ENCODE results near the gene ERRFI1.

- no peak for TF ChIP-seq CTCF (IDR thresholded peaks at IDR 0.05)
- no peak for TF ChIP-seq EZH2 (IDR thresholded peaks at IDR 0.05)
- no peak for TF ChIP-seq EZH2phosphoT487 (IDR thresholded peaks at IDR 0.05)
Measured at GRCh38 chr1:8020032-8020431, 6.1 kb downstream of the ERRFI1 start.
